Thoracic aorta (tissue), 2 donors: Measurements from ENCODE around the gene ZFP92. TPM values are rescaled to one million over a fixed set of nuclear protein-coding genes. Genes with fewer than 3 reads are reported as not detected.

Experiments
- ATAC-seq: fragments of 150-250 bp; one replicate; pipeline ENCODE4 v1.8.0; 2017; ENCODE audit warnings: low read depth; ENCODE audit not compliant: insufficient number of reproducible peaks, low FRiP score
- DNase-seq: peaks from one replicate; pipeline ENCODE4 v3.0.0-alpha.2; 2020; ENCODE audit warnings: low spot score
- H3K27ac ChIP-seq, 2 donors: fragments of 200-600 bp; sonication (generic); 1 replicate in 1 of 2; 2 replicates in 1 of 2; pipeline ENCODE4 v1.5.1; 2016; ENCODE audit warnings: mild to moderate bottlenecking in 2 of 2, moderate library complexity in 2 of 2
- H3K27me3 ChIP-seq: fragments of 200-600 bp; sonication (generic); replicated peaks from 2 replicates; pipeline ENCODE4 v1.6.0; 2016; ENCODE audit warnings: mild to moderate bottlenecking; ENCODE audit not compliant: insufficient read depth
- H3K36me3 ChIP-seq: fragments of 200-600 bp; sonication (generic); one replicate; pipeline ENCODE4 v1.5.1; 2016
- H3K4me1 ChIP-seq, 2 donors: fragments of 200-600 bp; sonication (generic); 1 replicate in 1 of 2; 2 replicates in 1 of 2; pipeline versions ENCODE4 v1.5.1 to v1.6.0; 2016; ENCODE audit warnings: low read depth in 2 of 2, mild to moderate bottlenecking in 1 of 2; ENCODE audit not compliant: control insufficient read depth in 1 of 2
- H3K4me3 ChIP-seq: fragments of 200-600 bp; sonication (generic); 2 replicates; pipeline ENCODE4 v1.5.1; 2016; ENCODE audit warnings: mild to moderate bottlenecking
- H3K9me3 ChIP-seq: fragments of 200-600 bp; sonication (generic); 2 replicates; pipeline ENCODE4 v1.5.1; 2016
- CTCF ChIP-seq: fragments of 200-600 bp; sonication (generic); IDR thresholded peaks from one replicate; pipeline ENCODE4 v1.5.1; 2019; ENCODE audit warnings: antibody characterized with exemption
- total RNA-seq, 2 donors: library from RNA; depleted of rRNA; stranded (reverse); fragments of >200 nt; gene quantifications; one replicate each; pipeline versions ENCODE4 v1.1.0 to v1.2.3, GENCODE V29; 2016

Gene ZFP92
- total RNA-seq, 2 donors from 2014 or later: 0.95 to 1.2 TPM

- Histone ChIP-seq H3K4me1 (no peaks in the 10 kb centered on the region), H3K27me3 (no peaks in the 10 kb centered on the region), H3K4me3 (no peak overlapping the region), H3K36me3 (no peaks in the 10 kb centered on the region), H3K9me3 (no peaks in the 10 kb centered on the region), H3K27ac (no peak overlapping the region)
- no peak for TF ChIP-seq CTCF
- ATAC-seq (no peak), DNase-seq (no peak)
These were observed 10.6 kb downstream of the ZFP92 start for GRCh38 chrX:153421856-153422255.

GRCh38 chrX:153423652-153424051, 12.4 kb downstream of the ZFP92 start:
- Histone ChIP-seq H3K27me3 (no peaks in the 10 kb centered on the region), H3K9me3 (no peaks in the 10 kb centered on the region), H3K4me1 (no peaks in the 10 kb centered on the region), H3K36me3 (no peaks in the 10 kb centered on the region), H3K27ac (no peak overlapping the region), H3K4me3 (no peak overlapping the region)
- ATAC-seq: no peak
- no peak for TF ChIP-seq CTCF
- DNase-seq: no peak

- H3K27ac ChIP-seq: no peak overlapping the region
- ATAC-seq (no peak), DNase-seq (no peak)
- H3K27me3 ChIP-seq: no peaks in the 10 kb centered on the region
- H3K4me3 ChIP-seq: no peak overlapping the region
- TF ChIP-seq CTCF: no peak
- H3K36me3 ChIP-seq: no peaks in the 10 kb centered on the region
- no peaks in the 10 kb centered on the region for H3K9me3 ChIP-seq
- no peaks in the 10 kb centered on the region for H3K4me1 ChIP-seq
These were observed 14.9 kb downstream of the ZFP92 start for GRCh38 chrX:153426204-153426603.

GRCh38 chrX:153430796-153431195, 19.5 kb downstream of the ZFP92 start:
- no peaks in the 10 kb centered on the region for H3K27me3 ChIP-seq
- no peak for DNase-seq
- ATAC-seq: no peak
- no peaks in the 10 kb centered on the region for H3K9me3 ChIP-seq
- no peaks in the 10 kb centered on the region for H3K4me1 ChIP-seq
- TF ChIP-seq CTCF: no peak
- H3K4me3 ChIP-seq: no peak overlapping the region
- no peaks in the 10 kb centered on the region for H3K36me3 ChIP-seq
- no peak overlapping the region for H3K27ac ChIP-seq

- Histone ChIP-seq H3K9me3 (no peaks in the 10 kb centered on the region), H3K27me3 (no peaks in the 10 kb centered on the region), H3K4me3 (no peak overlapping the region), H3K27ac (no peak overlapping the region), H3K4me1 (no peaks in the 10 kb centered on the region), H3K36me3 (no peaks in the 10 kb centered on the region)
- ATAC-seq (no peak), DNase-seq (no peak)
- no peak for TF ChIP-seq CTCF
These were observed 21.9 kb downstream of the ZFP92 start for GRCh38 chrX:153433161-153433680.
